Measurements from ENCODE around the gene EPB41L4A. TPM values are rescaled to one million over a fixed set of nuclear protein-coding genes. Genes with fewer than 3 reads are reported as not detected.

EPB41L4A gene
- polyA plus RNA-seq, 1 donor (not counting 4 experiments of a cell fraction or from before 2014, with no cell fraction given), result 3.5 TPM

GRCh38 chr5:112127861-112128260 lies 291.2 kb downstream of the EPB41L4A start:
- no peaks in the 10 kb centered on the region for H3K79me2 ChIP-seq (ENCODE audit: control insufficient read depth, insufficient read depth, low read length)
- no peaks in the 10 kb centered on the region for H3K27me3 ChIP-seq (ENCODE audit: control insufficient read depth, extremely low read depth, insufficient read depth, low read length)
- FAIRE-seq (no peak), DNase-seq (ENCODE audit: low read depth, low spot score) (no peak)
- H3K9me1 ChIP-seq (ENCODE audit: control insufficient read depth, extremely low read depth, insufficient read depth, low read length), result no peaks in the 10 kb centered on the region
- H2AFZ ChIP-seq (ENCODE audit: control insufficient read depth, low read length), result no peak overlapping the region
- dilution Hi-C loops (cut with MboI; ENCODE audit: extremely low pct_ligation_motif_present, low sequenced_read_pairs), result no loop called here
- H3K4me2 ChIP-seq (ENCODE audit: control insufficient read depth, extremely low read depth, insufficient read depth, low read depth, low read length), result no peak overlapping the region
- no peak overlapping the region for H3K4me3 ChIP-seq (ENCODE audit: control insufficient read depth in 2 of 3, extremely low read depth in 1 of 3, insufficient read depth in 2 of 3, low read depth in 1 of 3, low read length in 3 of 3)
- no peak for TF ChIP-seq EZH2 (IDR thresholded peaks at IDR 0.05; ENCODE audit: low read length)
- no peak for TF ChIP-seq CTCF (optimal IDR thresholded peaks at IDR 0.05 in 1 of 3, IDR thresholded peaks at IDR 0.05 in 1 of 3, conservative IDR thresholded peaks at IDR 0.05 in 1 of 3; ENCODE audit: extremely low read depth in 1 of 3, insufficient read depth in 2 of 3, low read length in 3 of 3)
- no peak overlapping the region for H3K9ac ChIP-seq (ENCODE audit: control insufficient read depth, extremely low read depth, insufficient read depth, low read length)
- H3K4me1 ChIP-seq (ENCODE audit: control insufficient read depth, extremely low read depth, insufficient read depth, low read length), result no peaks in the 10 kb centered on the region
- H3K27ac ChIP-seq (ENCODE audit: control insufficient read depth, insufficient read depth, low read length), result no peak overlapping the region
- H4K20me1 ChIP-seq (ENCODE audit: control insufficient read depth, extremely low read depth, insufficient read depth, low read length), result no peaks in the 10 kb centered on the region
- no peaks in the 10 kb centered on the region for H3K9me3 ChIP-seq (ENCODE audit: control insufficient read depth, low read depth, low read length)
- no peaks in the 10 kb centered on the region for H3K36me3 ChIP-seq (ENCODE audit: control insufficient read depth in 2 of 2, extremely low read depth in 1 of 2, insufficient read depth in 2 of 2, low read length in 2 of 2)

GRCh38 chr5:112126982-112127381 lies 292.1 kb downstream of the EPB41L4A start:
- Histone ChIP-seq H4K20me1 (ENCODE audit: control insufficient read depth, extremely low read depth, insufficient read depth, low read length) (no peaks in the 10 kb centered on the region), H3K27ac (ENCODE audit: control insufficient read depth, insufficient read depth, low read length) (no peak overlapping the region), H3K4me2 (ENCODE audit: control insufficient read depth, extremely low read depth, insufficient read depth, low read depth, low read length) (no peak overlapping the region), H2AFZ (ENCODE audit: control insufficient read depth, low read length) (no peak overlapping the region), H3K9me1 (ENCODE audit: control insufficient read depth, extremely low read depth, insufficient read depth, low read length) (no peaks in the 10 kb centered on the region), H3K4me3 (ENCODE audit: control insufficient read depth in 2 of 3, extremely low read depth in 1 of 3, insufficient read depth in 2 of 3, low read depth in 1 of 3, low read length in 3 of 3) (no peak overlapping the region), H3K79me2 (ENCODE audit: control insufficient read depth, insufficient read depth, low read length) (no peaks in the 10 kb centered on the region), H3K9me3 (ENCODE audit: control insufficient read depth, low read depth, low read length) (no peaks in the 10 kb centered on the region), H3K4me1 (ENCODE audit: control insufficient read depth, extremely low read depth, insufficient read depth, low read length) (no peaks in the 10 kb centered on the region), H3K27me3 (ENCODE audit: control insufficient read depth, extremely low read depth, insufficient read depth, low read length) (no peaks in the 10 kb centered on the region), H3K36me3 (ENCODE audit: control insufficient read depth in 2 of 2, extremely low read depth in 1 of 2, insufficient read depth in 2 of 2, low read length in 2 of 2) (no peaks in the 10 kb centered on the region), H3K9ac (ENCODE audit: control insufficient read depth, extremely low read depth, insufficient read depth, low read length) (no peak overlapping the region)
- TF ChIP-seq CTCF (optimal IDR thresholded peaks at IDR 0.05 in 1 of 3, IDR thresholded peaks at IDR 0.05 in 1 of 3, conservative IDR thresholded peaks at IDR 0.05 in 1 of 3; ENCODE audit: extremely low read depth in 1 of 3, insufficient read depth in 2 of 3, low read length in 3 of 3) (no peak), EZH2 (IDR thresholded peaks at IDR 0.05; ENCODE audit: low read length) (no peak)
- FAIRE-seq (no peak), DNase-seq (ENCODE audit: low read depth, low spot score) (no peak)
- dilution Hi-C loops (cut with MboI; ENCODE audit: extremely low pct_ligation_motif_present, low sequenced_read_pairs), result no loop called here

Measured in keratinocyte (primary cell).